ENCODE data around the gene NRIP3.

NRIP3 gene

DNA sequence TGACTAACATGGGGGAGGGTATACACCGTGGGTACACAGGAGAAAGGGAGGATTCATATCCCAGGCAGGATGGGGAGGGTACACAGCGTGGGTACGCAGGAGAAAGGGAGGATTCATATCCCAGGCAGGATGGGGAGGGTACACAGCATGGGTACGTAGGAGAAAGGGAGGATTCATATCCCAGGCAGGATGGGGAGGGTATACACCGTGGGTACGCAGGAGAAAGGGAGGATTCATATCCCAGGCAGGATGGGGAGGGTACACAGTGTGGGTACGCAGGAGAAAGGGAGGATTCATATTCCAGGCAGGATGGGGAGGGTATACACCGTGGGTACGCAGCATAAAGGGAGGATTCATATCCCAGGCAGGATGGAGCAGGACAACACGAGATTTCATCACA, 36.6 kb upstream of the NRIP3 start:
- FAIRE-seq (no peak), DNase-seq (ENCODE audit: insufficient read length, low spot score) (no peak)
- TF ChIP-seq, protein P1, sequence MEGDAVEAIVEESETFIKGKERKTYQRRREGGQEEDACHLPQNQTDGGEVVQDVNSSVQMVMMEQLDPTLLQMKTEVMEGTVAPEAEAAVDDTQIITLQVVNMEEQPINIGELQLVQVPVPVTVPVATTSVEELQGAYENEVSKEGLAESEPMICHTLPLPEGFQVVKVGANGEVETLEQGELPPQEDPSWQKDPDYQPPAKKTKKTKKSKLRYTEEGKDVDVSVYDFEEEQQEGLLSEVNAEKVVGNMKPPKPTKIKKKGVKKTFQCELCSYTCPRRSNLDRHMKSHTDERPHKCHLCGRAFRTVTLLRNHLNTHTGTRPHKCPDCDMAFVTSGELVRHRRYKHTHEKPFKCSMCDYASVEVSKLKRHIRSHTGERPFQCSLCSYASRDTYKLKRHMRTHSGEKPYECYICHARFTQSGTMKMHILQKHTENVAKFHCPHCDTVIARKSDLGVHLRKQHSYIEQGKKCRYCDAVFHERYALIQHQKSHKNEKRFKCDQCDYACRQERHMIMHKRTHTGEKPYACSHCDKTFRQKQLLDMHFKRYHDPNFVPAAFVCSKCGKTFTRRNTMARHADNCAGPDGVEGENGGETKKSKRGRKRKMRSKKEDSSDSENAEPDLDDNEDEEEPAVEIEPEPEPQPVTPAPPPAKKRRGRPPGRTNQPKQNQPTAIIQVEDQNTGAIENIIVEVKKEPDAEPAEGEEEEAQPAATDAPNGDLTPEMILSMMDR (IDR thresholded peaks at IDR 0.05; ENCODE audit: insufficient read depth, missing control alignments) = no peak

DNA sequence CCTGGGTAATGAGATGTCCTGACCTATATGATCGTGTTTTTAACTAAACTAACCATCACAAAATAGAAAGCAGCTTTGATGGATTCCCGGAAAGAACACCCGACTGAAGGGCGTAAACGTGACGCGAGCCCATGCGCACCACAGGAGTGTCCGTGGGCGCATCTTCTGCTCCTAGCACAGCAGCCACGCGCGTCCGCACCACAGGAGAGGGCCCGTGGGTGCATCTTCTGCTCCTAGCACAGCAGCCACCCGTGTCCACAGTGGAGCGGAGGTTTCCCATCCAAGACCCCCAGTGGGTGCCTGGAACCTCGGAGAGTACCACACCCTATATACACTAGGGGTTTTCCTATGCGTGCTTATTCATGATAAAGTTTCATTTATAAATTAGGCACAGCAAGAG, 36.1 kb upstream of the NRIP3 start:
- DNase-seq (ENCODE audit: insufficient read length, low spot score) = no peak
- no peak for FAIRE-seq
- TF ChIP-seq, protein P1 (IDR thresholded peaks at IDR 0.05; ENCODE audit: insufficient read depth, missing control alignments) = no peak

DNA sequence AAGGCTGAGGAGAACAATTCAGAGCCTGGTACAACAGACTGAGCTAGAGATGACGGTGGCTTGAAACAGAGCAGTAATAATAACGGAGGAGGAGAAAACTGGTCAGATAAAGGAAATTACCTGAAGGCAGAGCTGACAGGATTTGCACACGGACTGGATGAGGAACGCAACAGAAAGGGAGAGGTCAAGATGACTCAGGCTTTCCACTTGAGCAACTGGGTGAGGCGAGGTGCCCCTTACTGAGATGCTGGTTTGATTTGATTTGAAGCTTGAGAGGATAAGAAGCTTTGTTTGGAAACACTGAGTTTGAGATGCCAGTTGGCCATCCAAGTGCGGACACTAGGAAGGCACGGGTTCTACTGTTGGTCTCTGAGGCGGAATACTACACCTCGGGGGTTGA, 35.4 kb upstream of the NRIP3 start:
- DNase-seq (ENCODE audit: insufficient read length, low spot score) = no peak
- FAIRE-seq = no peak
- TF ChIP-seq, protein P1 (IDR thresholded peaks at IDR 0.05; ENCODE audit: insufficient read depth, missing control alignments) = no peak

DNA sequence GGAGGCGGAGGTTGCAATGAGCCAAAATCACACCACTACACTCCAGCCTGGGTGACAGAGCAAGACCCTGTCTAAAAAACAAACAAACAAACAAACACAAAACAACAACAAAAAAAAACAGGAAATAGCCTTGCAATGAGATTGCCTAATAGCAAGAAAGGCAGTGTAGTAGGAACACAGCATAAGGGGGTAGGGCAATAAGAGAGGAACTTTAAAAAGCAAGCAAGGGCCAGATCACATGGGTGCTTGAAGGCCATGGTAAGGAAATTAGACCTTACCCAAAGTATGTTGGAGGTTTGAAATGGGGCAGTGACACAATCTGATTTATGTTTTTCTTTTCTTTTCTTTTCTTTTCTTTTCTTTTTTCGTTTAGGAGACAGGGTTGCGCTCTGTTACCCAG, 34.7 kb upstream of the NRIP3 start:
- TF ChIP-seq, protein P1 (IDR thresholded peaks at IDR 0.05; ENCODE audit: insufficient read depth, missing control alignments) = no peak
- no peak for FAIRE-seq

DNA sequence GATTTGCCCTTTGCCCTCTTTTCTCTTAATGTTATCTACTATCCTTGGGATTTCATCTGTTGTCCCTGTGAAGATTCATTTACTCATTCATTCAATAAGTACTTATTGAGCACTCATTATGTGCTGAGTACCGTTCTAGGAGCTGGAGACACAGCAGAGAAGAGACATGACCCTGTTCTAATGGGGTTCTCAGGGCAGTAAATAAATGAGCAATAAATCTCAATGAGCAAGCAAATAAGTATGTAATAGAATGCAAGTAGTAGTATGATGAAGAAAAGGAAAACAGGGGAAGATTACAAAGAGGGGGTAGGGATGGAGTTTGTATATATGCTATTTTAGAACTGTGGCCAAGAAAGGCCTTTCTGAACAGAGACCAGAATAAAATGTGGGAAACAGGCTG, 34.2 kb upstream of the NRIP3 start:
- TF ChIP-seq, protein P1 (IDR thresholded peaks at IDR 0.05; ENCODE audit: insufficient read depth, missing control alignments) = no peak
- FAIRE-seq (no peak), DNase-seq (ENCODE audit: insufficient read length, low spot score) (no peak)

More for the DNA sequence above, 34.7 kb upstream of the NRIP3 start:
- DNase-seq (ENCODE audit: insufficient read length, low spot score) = no peak

DNA sequence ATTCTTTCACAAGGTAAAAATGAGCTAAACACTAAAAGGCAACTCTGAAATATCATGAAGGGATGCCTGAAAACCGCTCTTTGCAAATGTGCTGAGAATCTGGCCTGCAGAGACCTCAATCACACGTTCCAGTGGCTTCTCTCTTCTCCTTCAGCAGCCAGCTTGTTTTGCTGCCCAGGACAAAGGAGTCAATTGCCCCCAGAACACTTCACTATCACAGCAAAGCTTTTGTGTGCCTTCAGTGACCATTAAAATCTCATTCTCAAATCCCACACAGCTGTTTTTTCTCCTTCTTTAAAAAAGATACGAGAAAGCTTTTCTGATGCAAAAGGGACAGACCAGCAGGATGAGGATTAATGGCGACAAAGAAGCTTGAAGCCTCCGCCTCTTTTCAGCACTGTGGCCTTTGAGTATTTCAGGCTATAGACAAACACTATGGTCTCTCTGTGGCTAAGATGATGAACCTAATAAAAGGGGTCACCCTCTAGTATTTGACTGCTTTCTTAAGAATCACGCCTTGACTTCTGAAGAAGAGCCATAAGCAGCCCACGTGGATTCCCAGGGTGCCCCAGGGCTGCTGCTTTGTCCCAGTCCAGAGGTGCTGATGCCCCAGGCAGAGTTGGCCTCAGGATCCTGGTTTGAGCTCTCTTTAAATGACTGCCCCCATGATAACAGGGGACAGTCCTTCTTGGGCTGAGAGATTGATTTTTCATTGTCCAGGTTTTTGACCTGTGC, 33.4 kb upstream of the NRIP3 start:
- TF ChIP-seq, protein P1 (IDR thresholded peaks at IDR 0.05; ENCODE audit: insufficient read depth, missing control alignments) = no peak
- DNase-seq (ENCODE audit: insufficient read length, low spot score) (no peak), FAIRE-seq (no peak)

DNA sequence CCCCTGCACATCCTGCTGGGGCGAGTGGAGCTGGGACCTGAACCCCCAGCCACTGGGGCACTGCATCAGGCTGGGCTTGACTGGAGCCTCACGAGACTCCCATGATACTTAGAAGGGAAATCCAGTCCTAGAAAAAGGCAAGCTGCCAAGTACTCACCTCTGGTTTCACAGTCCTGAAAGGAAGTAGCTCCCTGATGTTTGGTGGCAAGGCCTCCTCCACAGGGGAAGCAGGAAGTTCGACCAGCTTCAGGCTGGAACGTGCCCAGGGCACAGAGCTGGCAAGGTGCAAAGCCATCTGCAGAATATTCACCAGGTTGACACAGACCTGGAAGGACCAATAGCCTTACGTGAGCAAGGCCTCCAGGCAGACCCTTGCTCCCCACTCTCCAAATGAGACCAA, 26.8 kb upstream of the NRIP3 start:
- no peak for FAIRE-seq
- TF ChIP-seq, protein P1 (IDR thresholded peaks at IDR 0.05; ENCODE audit: insufficient read depth, missing control alignments) = no peak
- DNase-seq (ENCODE audit: insufficient read length, low spot score) = no peak
